ENCODE data around the gene OR2H1. TPM values are rescaled to one million over a fixed set of nuclear protein-coding genes. Genes with fewer than 3 reads are reported as not detected.

Gene OR2H1
- total RNA-seq, 2 experiments from 2014 or later, result not detected

DNA sequence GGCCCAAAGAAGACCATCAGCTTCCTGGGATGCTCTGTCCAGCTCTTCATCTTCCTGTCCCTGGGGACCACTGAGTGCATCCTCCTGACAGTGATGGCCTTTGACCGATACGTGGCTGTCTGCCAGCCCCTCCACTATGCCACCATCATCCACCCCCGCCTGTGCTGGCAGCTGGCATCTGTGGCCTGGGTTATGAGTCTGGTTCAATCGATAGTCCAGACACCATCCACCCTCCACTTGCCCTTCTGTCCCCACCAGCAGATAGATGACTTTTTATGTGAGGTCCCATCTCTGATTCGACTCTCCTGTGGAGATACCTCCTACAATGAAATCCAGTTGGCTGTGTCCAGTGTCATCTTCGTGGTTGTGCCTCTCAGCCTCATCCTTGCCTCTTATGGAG, 5.1 kb downstream of the OR2H1 start:
- intact Hi-C loops (cut with DNase I, micrococcal nuclease), result no loop called here
- Mint-ChIP-seq H3K36me3 (ENCODE audit: low read depth) (no peaks in the 10 kb centered on the region), H3K27me3 (peaks cover 40% of the 10 kb centered on the region), H3K9me3 (no peaks in the 10 kb centered on the region), H3K4me3 (no peak overlapping the region), H3K27ac (no peak overlapping the region), H3K4me1 (ENCODE audit: low read depth) (no peaks in the 10 kb centered on the region)
- no peak overlapping the region for H3K4me3 ChIP-seq (ENCODE audit: low read length)
- peaks cover 0 to 6% of the 10 kb centered on the region in 2 experiments for H3K27me3 ChIP-seq (ENCODE audit: control insufficient read depth in 1 of 2, insufficient read depth in 2 of 2, low read length in 2 of 2)
- TF ChIP-seq, protein P1, sequence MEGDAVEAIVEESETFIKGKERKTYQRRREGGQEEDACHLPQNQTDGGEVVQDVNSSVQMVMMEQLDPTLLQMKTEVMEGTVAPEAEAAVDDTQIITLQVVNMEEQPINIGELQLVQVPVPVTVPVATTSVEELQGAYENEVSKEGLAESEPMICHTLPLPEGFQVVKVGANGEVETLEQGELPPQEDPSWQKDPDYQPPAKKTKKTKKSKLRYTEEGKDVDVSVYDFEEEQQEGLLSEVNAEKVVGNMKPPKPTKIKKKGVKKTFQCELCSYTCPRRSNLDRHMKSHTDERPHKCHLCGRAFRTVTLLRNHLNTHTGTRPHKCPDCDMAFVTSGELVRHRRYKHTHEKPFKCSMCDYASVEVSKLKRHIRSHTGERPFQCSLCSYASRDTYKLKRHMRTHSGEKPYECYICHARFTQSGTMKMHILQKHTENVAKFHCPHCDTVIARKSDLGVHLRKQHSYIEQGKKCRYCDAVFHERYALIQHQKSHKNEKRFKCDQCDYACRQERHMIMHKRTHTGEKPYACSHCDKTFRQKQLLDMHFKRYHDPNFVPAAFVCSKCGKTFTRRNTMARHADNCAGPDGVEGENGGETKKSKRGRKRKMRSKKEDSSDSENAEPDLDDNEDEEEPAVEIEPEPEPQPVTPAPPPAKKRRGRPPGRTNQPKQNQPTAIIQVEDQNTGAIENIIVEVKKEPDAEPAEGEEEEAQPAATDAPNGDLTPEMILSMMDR (IDR thresholded peaks at IDR 0.05), result no peak
- POLR2A ChIA-PET, result no interaction called here
- H3K4me1 ChIP-seq (ENCODE audit: insufficient read depth, low read length), result no peaks in the 10 kb centered on the region
- no peak for DNase-seq
- H3K36me3 ChIP-seq (ENCODE audit: insufficient read depth, low read length), result no peaks in the 10 kb centered on the region
- H3K27ac ChIP-seq (ENCODE audit: low read depth in 1 of 2, low read length in 2 of 2), result no peak overlapping the region
- CTCF ChIA-PET, result no interaction called here
- no peaks in the 10 kb centered on the region for H3K9me3 ChIP-seq (ENCODE audit: control insufficient read depth in 1 of 2, insufficient read depth in 1 of 2, low read length in 2 of 2)
- no peak for ATAC-seq (ENCODE audit: poor library complexity)

DNA sequence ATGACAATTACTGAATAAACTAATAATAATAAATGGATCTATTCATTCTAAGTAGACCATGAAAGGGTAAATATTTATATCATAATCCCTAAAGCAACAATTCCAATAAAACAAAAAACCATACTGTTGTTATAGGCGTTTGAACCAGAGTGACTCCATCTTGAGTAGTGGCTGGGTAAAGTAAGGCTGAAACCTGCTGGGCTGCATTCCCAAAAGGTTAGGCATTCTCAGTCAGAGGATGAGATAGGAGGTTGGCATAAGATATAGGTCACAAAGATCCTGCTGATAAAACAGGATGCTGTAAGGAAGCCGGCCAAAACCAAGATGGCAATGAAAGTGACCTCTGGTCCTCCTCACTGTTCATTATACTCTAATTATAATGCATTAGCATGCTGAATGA, 8.3 kb downstream of the OR2H1 start:
- Mint-ChIP-seq H3K27me3 (peaks cover 49% of the 10 kb centered on the region), H3K9me3 (no peaks in the 10 kb centered on the region), H3K4me3 (no peak overlapping the region), H3K4me1 (ENCODE audit: low read depth) (no peaks in the 10 kb centered on the region), H3K36me3 (ENCODE audit: low read depth) (no peaks in the 10 kb centered on the region), H3K27ac (no peak overlapping the region)
- ChIA-PET CTCF (no interaction called here), POLR2A (no interaction called here)
- TF ChIP-seq, protein P1 (IDR thresholded peaks at IDR 0.05), result no peak
- intact Hi-C loops (cut with DNase I, micrococcal nuclease), result no loop called here
- H3K4me3 ChIP-seq (ENCODE audit: low read length), result no peak overlapping the region
- no peaks in the 10 kb centered on the region for H3K9me3 ChIP-seq (ENCODE audit: control insufficient read depth in 1 of 2, insufficient read depth in 1 of 2, low read length in 2 of 2)
- H3K4me1 ChIP-seq (ENCODE audit: insufficient read depth, low read length), result no peaks in the 10 kb centered on the region
- ATAC-seq (ENCODE audit: poor library complexity) (no peak), DNase-seq (no peak)
- H3K27me3 ChIP-seq (ENCODE audit: control insufficient read depth in 1 of 2, insufficient read depth in 2 of 2, low read length in 2 of 2), result peaks cover 0 to 9% of the 10 kb centered on the region in 2 experiments
- no peak overlapping the region for H3K27ac ChIP-seq (ENCODE audit: low read depth in 1 of 2, low read length in 2 of 2)
- no peaks in the 10 kb centered on the region for H3K36me3 ChIP-seq (ENCODE audit: insufficient read depth, low read length)

GRCh38 chr6:29465801-29466200, 8.8 kb downstream of the OR2H1 start:
- Mint-ChIP-seq H3K9me3 (no peaks in the 10 kb centered on the region), H3K36me3 (ENCODE audit: low read depth) (no peaks in the 10 kb centered on the region), H3K4me3 (no peak overlapping the region), H3K27ac (no peak overlapping the region), H3K4me1 (ENCODE audit: low read depth) (no peaks in the 10 kb centered on the region), H3K27me3 (peaks cover 49% of the 10 kb centered on the region)
- intact Hi-C loops (cut with DNase I, micrococcal nuclease), result no loop called here
- Histone ChIP-seq H3K4me3 (ENCODE audit: low read length) (no peak overlapping the region), H3K27ac (ENCODE audit: low read depth in 1 of 2, low read length in 2 of 2) (no peak overlapping the region), H3K9me3 (ENCODE audit: control insufficient read depth in 1 of 2, insufficient read depth in 1 of 2, low read length in 2 of 2) (no peaks in the 10 kb centered on the region), H3K4me1 (ENCODE audit: insufficient read depth, low read length) (no peaks in the 10 kb centered on the region), H3K36me3 (ENCODE audit: insufficient read depth, low read length) (no peaks in the 10 kb centered on the region), H3K27me3 (ENCODE audit: control insufficient read depth in 1 of 2, insufficient read depth in 2 of 2, low read length in 2 of 2) (peaks cover 3 to 9% of the 10 kb centered on the region in 2 experiments)
- ATAC-seq (ENCODE audit: poor library complexity) (no peak), DNase-seq (no peak)
- TF ChIP-seq, protein P1 (IDR thresholded peaks at IDR 0.05), result no peak
- POLR2A ChIA-PET, result no interaction called here
- CTCF ChIA-PET, result no interaction called here

Data from CD4-positive, alpha-beta T cell (primary cell).